ENCODE measurements around the gene HIPK2. TPM values are rescaled to one million over a fixed set of nuclear protein-coding genes. Genes with fewer than 3 reads are reported as not detected.

HIPK2 gene
- total RNA-seq, 1 donor: 12.7 TPM

DNA sequence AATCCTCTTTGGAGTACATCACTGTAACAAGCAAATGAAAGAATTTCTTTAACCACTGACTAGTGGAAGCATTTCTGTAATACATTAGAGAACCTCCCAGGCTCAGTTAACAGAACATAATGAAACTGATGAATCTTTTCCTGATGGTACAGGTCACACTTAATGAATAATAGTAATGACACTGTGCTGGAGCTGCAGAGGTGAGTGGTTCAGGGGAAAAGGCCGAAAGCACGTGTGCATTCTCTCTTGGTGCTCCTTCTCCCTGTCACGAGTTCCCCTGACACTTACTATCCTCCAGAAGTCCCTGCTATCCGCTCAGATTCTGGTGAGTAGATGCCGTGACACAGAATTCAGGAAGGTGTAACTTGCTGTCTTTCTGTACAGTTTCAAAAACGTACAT is 8.0 kb downstream of the HIPK2 start:
- Histone ChIP-seq H3K27ac (ENCODE audit: low read depth, low read length) (no peak overlapping the region), H3K79me2 (ENCODE audit: insufficient read depth, low read length) (peaks cover 90% of the 10 kb centered on the region), H3K27me3 (ENCODE audit: insufficient read depth, low read length) (no peaks in the 10 kb centered on the region), H2AFZ (ENCODE audit: low read length) (no peak overlapping the region), H3K4me3 (ENCODE audit: insufficient read depth, low read length) (no peak overlapping the region), H3K9me3 (ENCODE audit: low read depth, low read length) (no peaks in the 10 kb centered on the region), H4K20me1 (ENCODE audit: insufficient read depth, low read length) (peaks cover 48% of the 10 kb centered on the region), H3K36me3 (ENCODE audit: insufficient read depth, low read length) (peaks cover 18% of the 10 kb centered on the region), H3K4me2 (ENCODE audit: insufficient read depth, low read length) (no peak overlapping the region), H3K4me1 (ENCODE audit: insufficient read depth, low read length) (peaks cover 42% of the 10 kb centered on the region)
- DNase-seq (ENCODE audit: insufficient read length, low spot score, missing footprints): no peak
- TF ChIP-seq, protein P1, sequence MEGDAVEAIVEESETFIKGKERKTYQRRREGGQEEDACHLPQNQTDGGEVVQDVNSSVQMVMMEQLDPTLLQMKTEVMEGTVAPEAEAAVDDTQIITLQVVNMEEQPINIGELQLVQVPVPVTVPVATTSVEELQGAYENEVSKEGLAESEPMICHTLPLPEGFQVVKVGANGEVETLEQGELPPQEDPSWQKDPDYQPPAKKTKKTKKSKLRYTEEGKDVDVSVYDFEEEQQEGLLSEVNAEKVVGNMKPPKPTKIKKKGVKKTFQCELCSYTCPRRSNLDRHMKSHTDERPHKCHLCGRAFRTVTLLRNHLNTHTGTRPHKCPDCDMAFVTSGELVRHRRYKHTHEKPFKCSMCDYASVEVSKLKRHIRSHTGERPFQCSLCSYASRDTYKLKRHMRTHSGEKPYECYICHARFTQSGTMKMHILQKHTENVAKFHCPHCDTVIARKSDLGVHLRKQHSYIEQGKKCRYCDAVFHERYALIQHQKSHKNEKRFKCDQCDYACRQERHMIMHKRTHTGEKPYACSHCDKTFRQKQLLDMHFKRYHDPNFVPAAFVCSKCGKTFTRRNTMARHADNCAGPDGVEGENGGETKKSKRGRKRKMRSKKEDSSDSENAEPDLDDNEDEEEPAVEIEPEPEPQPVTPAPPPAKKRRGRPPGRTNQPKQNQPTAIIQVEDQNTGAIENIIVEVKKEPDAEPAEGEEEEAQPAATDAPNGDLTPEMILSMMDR (IDR thresholded peaks at IDR 0.05; ENCODE audit: extremely low read depth, low read depth, low read length): no peak

DNA sequence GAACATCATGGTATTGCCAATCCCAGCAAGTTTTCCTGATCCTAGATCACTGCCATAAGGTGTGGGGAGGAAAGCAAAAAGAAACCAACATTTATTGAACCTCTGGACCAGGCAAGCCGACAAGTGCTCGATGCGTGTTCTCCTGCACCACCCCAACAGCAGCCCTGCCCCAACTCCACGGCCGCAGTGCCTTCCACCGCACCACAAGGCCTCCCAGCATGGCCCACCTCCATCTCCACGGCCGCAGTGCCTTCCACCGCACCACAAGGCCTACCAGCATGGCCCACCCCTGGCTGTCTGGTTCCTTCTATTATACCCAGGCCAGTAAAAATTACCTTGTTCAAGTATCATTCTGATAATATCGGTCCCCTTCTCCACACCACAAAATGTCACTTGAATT is 8.7 kb downstream of the HIPK2 start:
- Histone ChIP-seq H3K4me2 (ENCODE audit: insufficient read depth, low read length) (no peak overlapping the region), H2AFZ (ENCODE audit: low read length) (no peak overlapping the region), H3K9me3 (ENCODE audit: low read depth, low read length) (no peaks in the 10 kb centered on the region), H3K79me2 (ENCODE audit: insufficient read depth, low read length) (peaks cover 96% of the 10 kb centered on the region), H3K4me1 (ENCODE audit: insufficient read depth, low read length) (peaks cover 35% of the 10 kb centered on the region), H4K20me1 (ENCODE audit: insufficient read depth, low read length) (peaks cover 49% of the 10 kb centered on the region), H3K27ac (ENCODE audit: low read depth, low read length) (peak overlapping the region; percentile 22), H3K36me3 (ENCODE audit: insufficient read depth, low read length) (peaks cover 21% of the 10 kb centered on the region), H3K27me3 (ENCODE audit: insufficient read depth, low read length) (no peaks in the 10 kb centered on the region), H3K4me3 (ENCODE audit: insufficient read depth, low read length) (no peak overlapping the region)
- DNase-seq (ENCODE audit: insufficient read length, low spot score, missing footprints): no peak
- TF ChIP-seq, protein P1 (IDR thresholded peaks at IDR 0.05; ENCODE audit: extremely low read depth, low read depth, low read length): no peak

DNA sequence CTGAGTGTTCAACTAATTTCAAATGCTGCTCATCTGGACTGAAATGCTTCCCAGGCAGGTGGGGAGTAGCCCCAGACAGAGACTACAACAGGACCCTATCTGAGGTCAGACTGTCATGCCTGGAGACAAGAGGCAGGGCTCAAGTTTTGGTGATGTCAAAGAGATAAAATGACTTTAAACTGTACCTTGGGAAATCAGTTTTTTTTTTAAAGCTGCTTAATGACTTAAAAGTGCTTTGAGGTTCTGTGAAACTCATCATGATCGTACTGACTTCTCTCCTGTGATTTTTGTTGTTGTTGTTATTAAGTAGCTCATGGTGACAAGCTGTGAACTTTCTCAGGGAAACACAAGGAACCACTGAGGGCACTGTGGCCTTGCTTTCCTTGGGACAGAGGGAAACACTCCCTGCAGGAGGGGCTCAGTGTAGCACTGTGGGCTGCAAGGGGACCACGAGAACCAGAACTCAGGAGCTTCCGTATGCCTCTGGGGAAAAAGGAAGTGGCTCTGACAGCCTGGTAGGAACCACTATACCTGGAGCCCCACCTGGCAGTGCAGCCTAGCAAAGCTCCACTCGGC is 9.5 kb downstream of the HIPK2 start:
- DNase-seq (ENCODE audit: insufficient read length, low spot score, missing footprints): no peak
- no peaks in the 10 kb centered on the region for H3K9me3 ChIP-seq (ENCODE audit: low read depth, low read length)
- peak overlapping the region; percentile 15 for H3K27ac ChIP-seq (ENCODE audit: low read depth, low read length)
- TF ChIP-seq, protein P1 (IDR thresholded peaks at IDR 0.05; ENCODE audit: extremely low read depth, low read depth, low read length): no peak
- no peak overlapping the region for H3K4me3 ChIP-seq (ENCODE audit: insufficient read depth, low read length)
- H3K4me1 ChIP-seq (ENCODE audit: insufficient read depth, low read length): peaks cover 28% of the 10 kb centered on the region
- no peaks in the 10 kb centered on the region for H3K27me3 ChIP-seq (ENCODE audit: insufficient read depth, low read length)
- no peak overlapping the region for H2AFZ ChIP-seq (ENCODE audit: low read length)
- H3K4me2 ChIP-seq (ENCODE audit: insufficient read depth, low read length): no peak overlapping the region
- H3K36me3 ChIP-seq (ENCODE audit: insufficient read depth, low read length): peaks cover 22% of the 10 kb centered on the region
- peaks cover 96% of the 10 kb centered on the region for H3K79me2 ChIP-seq (ENCODE audit: insufficient read depth, low read length)
- peaks cover 51% of the 10 kb centered on the region for H4K20me1 ChIP-seq (ENCODE audit: insufficient read depth, low read length)

DNA sequence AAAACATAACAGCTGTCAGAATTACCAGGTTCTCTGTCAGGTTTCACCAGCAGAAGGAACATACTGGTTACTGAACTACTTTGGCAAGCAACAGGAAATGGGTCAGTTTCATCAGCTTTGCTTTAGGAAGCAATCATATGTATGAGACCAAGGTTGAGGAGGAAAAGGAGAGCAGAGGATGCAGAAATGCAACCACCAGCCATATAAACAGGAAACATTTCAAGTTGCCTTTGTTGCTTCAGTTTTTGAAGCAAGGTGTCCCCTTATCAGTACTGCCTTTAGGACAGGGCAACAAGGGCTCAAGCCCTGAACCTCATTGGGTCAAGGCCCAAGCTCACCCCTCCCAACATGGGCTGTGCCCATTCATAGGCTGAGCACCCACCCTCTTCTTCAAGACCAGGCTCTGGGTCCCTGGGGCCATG is 10.2 kb downstream of the HIPK2 start:
- no peak for DNase-seq (ENCODE audit: insufficient read length, low spot score, missing footprints)
- H3K9me3 ChIP-seq (ENCODE audit: low read depth, low read length): no peaks in the 10 kb centered on the region
- TF ChIP-seq, protein P1 (IDR thresholded peaks at IDR 0.05; ENCODE audit: extremely low read depth, low read depth, low read length): no peak

More for the DNA sequence above, 10.2 kb downstream of the HIPK2 start:
- Histone ChIP-seq H3K27me3 (ENCODE audit: insufficient read depth, low read length) (no peaks in the 10 kb centered on the region), H3K4me1 (ENCODE audit: insufficient read depth, low read length) (peaks cover 25% of the 10 kb centered on the region), H3K36me3 (ENCODE audit: insufficient read depth, low read length) (peaks cover 17% of the 10 kb centered on the region), H4K20me1 (ENCODE audit: insufficient read depth, low read length) (peaks cover 57% of the 10 kb centered on the region), H3K27ac (ENCODE audit: low read depth, low read length) (peak overlapping the region; percentile 15), H2AFZ (ENCODE audit: low read length) (no peak overlapping the region), H3K79me2 (ENCODE audit: insufficient read depth, low read length) (peaks cover 96% of the 10 kb centered on the region), H3K4me2 (ENCODE audit: insufficient read depth, low read length) (no peak overlapping the region), H3K4me3 (ENCODE audit: insufficient read depth, low read length) (no peak overlapping the region)
